ENCODE results near the gene LRMDA. TPM values are rescaled to one million over a fixed set of nuclear protein-coding genes. Genes with fewer than 3 reads are reported as not detected.

The LRMDA gene
- total RNA-seq, 4 donors from 2014 or later, result 0.76 to 6.4 (median 1.3) TPM

- intact Hi-C loops (cut with DNase I; ENCODE audit: low total_unique reads), result no loop called here
Observed at GRCh38 chr10:75525067-75525466, 93.6 kb downstream of the LRMDA start.

GRCh38 chr10:75525646-75526045, 94.2 kb downstream of the LRMDA start:
- no peak for DNase-seq (ENCODE audit: low spot score in 2 of 2)
- intact Hi-C loops (cut with DNase I; ENCODE audit: low total_unique reads), result no loop called here
- TF ChIP-seq CTCF (IDR thresholded peaks at IDR 0.05) (no peak), POLR2A (IDR thresholded peaks at IDR 0.05) (no peak)
- 91 to 96% methylated on average over 1 of the region's 1 CpG for WGBS, 2 donors
- H3K4me3 ChIP-seq (ENCODE audit: low read depth, poor library complexity, severe bottlenecking), result no peak overlapping the region

More at GRCh38 chr10:75525067-75525466, 93.6 kb downstream of the LRMDA start:
- no peak for TF ChIP-seq POLR2A (IDR thresholded peaks at IDR 0.05)
- TF ChIP-seq CTCF (IDR thresholded peaks at IDR 0.05), result no peak
- H3K4me3 ChIP-seq (ENCODE audit: low read depth, poor library complexity, severe bottlenecking), result no peak overlapping the region
- 83 to 95% methylated on average over 1 of the region's 1 CpG for WGBS, 2 donors
- no peak for DNase-seq (ENCODE audit: low spot score in 2 of 2)

GRCh38 chr10:75527542-75527941, 96.1 kb downstream of the LRMDA start:
- WGBS, 2 donors, result 93 to 96% methylated on average over 2 of the region's 2 CpGs
- H3K4me3 ChIP-seq (ENCODE audit: low read depth, poor library complexity, severe bottlenecking), result no peak overlapping the region
- intact Hi-C loops (cut with DNase I; ENCODE audit: low total_unique reads), result no loop called here
- DNase-seq (ENCODE audit: low spot score in 2 of 2), result no peak
- TF ChIP-seq POLR2A (IDR thresholded peaks at IDR 0.05) (no peak), CTCF (IDR thresholded peaks at IDR 0.05) (no peak)

- no peak overlapping the region for H3K4me3 ChIP-seq (ENCODE audit: low read depth, poor library complexity, severe bottlenecking)
- DNase-seq (ENCODE audit: low spot score in 2 of 2), result no peak
- WGBS, 2 donors, result 76 to 81% methylated on average over 2 of the region's 2 CpGs
- intact Hi-C loops (cut with DNase I; ENCODE audit: low total_unique reads), result no loop called here
- TF ChIP-seq POLR2A (IDR thresholded peaks at IDR 0.05) (no peak), CTCF (IDR thresholded peaks at IDR 0.05) (no peak)
Observed at GRCh38 chr10:75528392-75528791, 97.0 kb downstream of the LRMDA start.

GRCh38 chr10:75530299-75530698, 98.9 kb downstream of the LRMDA start:
- no peak for TF ChIP-seq CTCF (IDR thresholded peaks at IDR 0.05)
- TF ChIP-seq POLR2A (IDR thresholded peaks at IDR 0.05), result no peak
- intact Hi-C loops (cut with DNase I; ENCODE audit: low total_unique reads), result no loop called here
- no peak for DNase-seq (ENCODE audit: low spot score in 2 of 2)
- H3K4me3 ChIP-seq (ENCODE audit: low read depth, poor library complexity, severe bottlenecking), result no peak overlapping the region
- WGBS, 2 donors, result 64 to 75% methylated on average over 3 of the region's 3 CpGs

- no peak for DNase-seq (ENCODE audit: low spot score in 2 of 2)
- H3K4me3 ChIP-seq (ENCODE audit: low read depth, poor library complexity, severe bottlenecking), result no peak overlapping the region
- 88 to 94% methylated on average over 2 of the region's 2 CpGs for WGBS, 2 donors
- intact Hi-C loops (cut with DNase I; ENCODE audit: low total_unique reads), result no loop called here
- TF ChIP-seq POLR2A (IDR thresholded peaks at IDR 0.05) (no peak), CTCF (IDR thresholded peaks at IDR 0.05) (no peak)
Observed at GRCh38 chr10:75531571-75532031, 100.2 kb downstream of the LRMDA start.
